WERI-Rb-1 (cell line): ENCODE measurements around the gene MGLL.

Experiments
- DNase-seq: peaks from one replicate; pipeline ENCODE4 v3.0.0-alpha.2; 2020
- H3K27ac ChIP-seq: fragments of 250-450 bp; sonication (Bioruptor Pico); 2 replicates; pipeline ENCODE4 v1.5.1; 2020; ENCODE audit warnings: mild to moderate bottlenecking, moderate library complexity
- H3K27me3 ChIP-seq: fragments of 250-450 bp; sonication (Bioruptor Pico); 2 replicates; pipeline ENCODE4 v1.5.1; 2021; ENCODE audit warnings: mild to moderate bottlenecking, low read depth, moderate library complexity; ENCODE audit not compliant: insufficient read depth, severe bottlenecking
- H3K36me3 ChIP-seq: fragments of 250-450 bp; sonication (Bioruptor Pico); 2 replicates; pipeline ENCODE4 v1.5.1; 2020; ENCODE audit warnings: mild to moderate bottlenecking, moderate library complexity
- H3K4me3 ChIP-seq: 2 replicates; pipeline ENCODE4 v1.5.1; 2011; ENCODE audit warnings: low read depth, mild to moderate bottlenecking, control low read depth, low read length
- H3K9me3 ChIP-seq: fragments of 250-450 bp; sonication (Bioruptor Pico); 2 replicates; pipeline ENCODE4 v1.5.1; 2021; ENCODE audit warnings: mild to moderate bottlenecking, moderate library complexity; ENCODE audit not compliant: severe bottlenecking
- TF ChIP-seq, protein P1 (sequence below): IDR thresholded peaks from 2 replicates; pipeline ENCODE4 v1.5.1; 2011; ENCODE audit warnings: low read depth, mild to moderate bottlenecking, control low read depth, inconsistent platforms, low read length

Gene MGLL

DNA sequence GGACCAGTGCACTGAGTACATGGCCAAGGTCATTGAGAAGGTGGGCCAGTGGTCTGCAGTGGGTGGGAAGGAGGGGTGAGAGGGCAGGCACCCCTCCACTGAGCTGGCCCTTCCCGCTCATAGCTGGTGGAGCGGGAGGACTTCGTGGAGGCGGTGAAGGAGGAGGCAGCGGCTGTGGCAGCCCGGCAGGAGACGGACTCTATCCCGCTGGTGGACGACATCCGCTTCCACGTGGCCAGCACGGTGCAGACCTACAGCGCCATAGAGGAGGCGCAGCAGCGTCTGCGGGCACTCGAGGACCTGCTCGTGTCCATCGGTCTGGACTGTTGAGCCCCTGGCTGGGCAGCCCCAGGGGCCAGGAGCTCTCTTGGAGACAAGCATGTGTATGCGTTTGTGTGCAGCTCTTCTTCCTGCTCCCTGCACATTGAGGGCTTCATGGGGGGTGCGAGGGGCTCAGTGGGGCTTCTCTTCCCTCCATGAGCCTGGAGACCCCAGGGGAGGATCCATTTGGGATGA lies 142.1 kb downstream of the MGLL start:
- Histone ChIP-seq H3K9me3 (no peaks in the 10 kb centered on the region), H3K4me3 (no peak overlapping the region), H3K36me3 (no peaks in the 10 kb centered on the region), H3K27me3 (no peaks in the 10 kb centered on the region), H3K27ac (no peak overlapping the region)
- peak; percentile 4 for DNase-seq
- TF ChIP-seq, protein P1, sequence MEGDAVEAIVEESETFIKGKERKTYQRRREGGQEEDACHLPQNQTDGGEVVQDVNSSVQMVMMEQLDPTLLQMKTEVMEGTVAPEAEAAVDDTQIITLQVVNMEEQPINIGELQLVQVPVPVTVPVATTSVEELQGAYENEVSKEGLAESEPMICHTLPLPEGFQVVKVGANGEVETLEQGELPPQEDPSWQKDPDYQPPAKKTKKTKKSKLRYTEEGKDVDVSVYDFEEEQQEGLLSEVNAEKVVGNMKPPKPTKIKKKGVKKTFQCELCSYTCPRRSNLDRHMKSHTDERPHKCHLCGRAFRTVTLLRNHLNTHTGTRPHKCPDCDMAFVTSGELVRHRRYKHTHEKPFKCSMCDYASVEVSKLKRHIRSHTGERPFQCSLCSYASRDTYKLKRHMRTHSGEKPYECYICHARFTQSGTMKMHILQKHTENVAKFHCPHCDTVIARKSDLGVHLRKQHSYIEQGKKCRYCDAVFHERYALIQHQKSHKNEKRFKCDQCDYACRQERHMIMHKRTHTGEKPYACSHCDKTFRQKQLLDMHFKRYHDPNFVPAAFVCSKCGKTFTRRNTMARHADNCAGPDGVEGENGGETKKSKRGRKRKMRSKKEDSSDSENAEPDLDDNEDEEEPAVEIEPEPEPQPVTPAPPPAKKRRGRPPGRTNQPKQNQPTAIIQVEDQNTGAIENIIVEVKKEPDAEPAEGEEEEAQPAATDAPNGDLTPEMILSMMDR, result no peak

DNA sequence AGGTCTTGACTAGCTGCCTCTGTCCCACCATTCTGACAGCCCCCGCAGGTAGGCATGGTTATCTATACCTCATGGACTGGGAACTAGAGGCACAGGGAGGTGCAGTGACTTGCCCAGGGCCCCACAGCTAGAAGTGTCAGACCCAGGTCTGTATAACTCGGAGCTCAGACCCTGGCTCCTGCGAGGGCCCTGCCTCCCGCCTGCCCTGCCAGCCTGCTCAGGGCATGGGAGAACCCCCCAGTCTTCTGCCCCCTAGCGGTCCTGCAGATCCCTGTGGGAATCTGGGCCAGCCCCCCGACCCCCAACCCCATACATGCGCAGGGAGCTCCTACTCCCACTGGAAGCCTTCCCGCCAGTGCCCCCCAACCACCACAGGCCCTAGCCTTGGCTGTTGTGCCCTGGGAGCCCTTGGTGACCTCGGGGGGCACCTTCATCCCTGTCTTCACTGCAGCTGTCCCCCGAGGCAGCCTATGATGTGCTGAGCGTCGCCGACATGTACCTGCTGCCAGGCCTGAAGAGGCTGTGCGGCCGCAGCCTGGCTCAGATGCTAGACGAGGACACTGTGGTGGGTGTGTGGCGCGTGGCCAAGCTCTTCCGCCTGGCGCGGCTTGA lies 142.7 kb downstream of the MGLL start:
- H3K36me3 ChIP-seq, result no peaks in the 10 kb centered on the region
- H3K27ac ChIP-seq, result no peak overlapping the region
- DNase-seq, result peak; percentile 7
- TF ChIP-seq, protein P1, result no peak
- H3K9me3 ChIP-seq, result no peaks in the 10 kb centered on the region
- no peaks in the 10 kb centered on the region for H3K27me3 ChIP-seq
- no peak overlapping the region for H3K4me3 ChIP-seq

DNA sequence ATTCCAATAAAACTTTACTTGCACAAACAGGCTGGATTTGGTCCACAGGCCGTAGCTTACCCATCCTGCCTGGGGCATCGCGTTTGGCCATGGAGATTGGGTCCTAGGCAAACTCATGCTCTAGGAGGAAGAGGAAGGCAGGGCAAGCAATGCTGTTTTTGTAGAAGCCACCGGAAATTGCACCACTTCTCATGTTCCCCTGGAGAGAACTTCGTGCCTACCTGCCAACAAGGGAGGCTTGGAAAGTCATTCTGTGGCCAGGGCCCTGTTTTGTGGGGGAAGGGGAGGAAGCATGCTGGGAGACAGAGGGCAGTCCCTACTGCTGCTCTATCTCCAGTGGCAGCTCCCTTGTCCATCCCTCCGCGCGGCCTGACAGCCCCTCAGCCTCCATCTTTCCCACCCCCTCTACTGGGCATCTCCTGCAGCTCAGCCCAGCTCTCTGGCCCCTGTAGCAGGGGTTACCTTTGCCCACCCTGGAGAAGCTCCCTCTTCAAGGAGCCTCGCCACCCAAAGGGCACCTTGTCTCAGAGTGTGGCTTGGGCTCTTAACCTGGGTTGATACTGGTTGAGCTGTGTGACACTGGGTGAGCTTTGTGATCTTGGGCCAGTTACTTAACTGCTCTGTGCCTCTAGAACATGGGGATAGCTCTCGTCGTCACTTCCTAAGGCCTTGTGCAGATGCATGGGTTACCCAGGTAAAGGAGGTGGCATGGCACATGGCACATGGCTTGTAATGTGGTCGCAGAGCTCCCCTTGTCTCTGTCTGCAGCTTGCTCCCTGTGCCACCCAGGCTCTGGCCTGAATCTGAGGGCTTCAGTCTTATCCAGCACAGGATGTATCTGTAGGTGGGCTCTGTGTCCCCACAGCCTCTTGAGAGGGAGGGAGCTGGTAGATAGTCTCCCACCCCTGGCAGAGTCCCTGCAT lies 143.4 kb downstream of the MGLL start:
- Histone ChIP-seq H3K4me3 (no peak overlapping the region), H3K27me3 (no peaks in the 10 kb centered on the region), H3K36me3 (no peaks in the 10 kb centered on the region), H3K9me3 (no peaks in the 10 kb centered on the region), H3K27ac (no peak overlapping the region)
- peak; percentile 6 for DNase-seq
- TF ChIP-seq, protein P1, result no peak

DNA sequence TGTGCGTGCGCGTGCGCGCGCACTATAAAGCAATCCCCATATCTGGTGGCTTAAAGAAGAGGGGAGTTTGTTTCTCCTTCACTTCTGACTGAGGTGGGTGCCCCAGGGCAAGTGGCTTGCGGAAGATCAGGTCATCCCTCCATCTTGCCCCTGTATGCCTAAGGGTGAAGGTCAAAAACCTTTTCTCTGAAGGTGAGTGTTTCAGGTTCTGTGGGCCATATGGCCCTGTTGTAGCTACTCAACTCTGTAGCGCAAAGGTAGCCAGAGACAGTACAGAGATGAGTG lies 144.1 kb downstream of the MGLL start:
- no peaks in the 10 kb centered on the region for H3K36me3 ChIP-seq
- TF ChIP-seq, protein P1, result no peak
- no peak overlapping the region for H3K4me3 ChIP-seq
- no peak overlapping the region for H3K27ac ChIP-seq
- H3K9me3 ChIP-seq, result no peaks in the 10 kb centered on the region
- DNase-seq, result no peak
- no peaks in the 10 kb centered on the region for H3K27me3 ChIP-seq

DNA sequence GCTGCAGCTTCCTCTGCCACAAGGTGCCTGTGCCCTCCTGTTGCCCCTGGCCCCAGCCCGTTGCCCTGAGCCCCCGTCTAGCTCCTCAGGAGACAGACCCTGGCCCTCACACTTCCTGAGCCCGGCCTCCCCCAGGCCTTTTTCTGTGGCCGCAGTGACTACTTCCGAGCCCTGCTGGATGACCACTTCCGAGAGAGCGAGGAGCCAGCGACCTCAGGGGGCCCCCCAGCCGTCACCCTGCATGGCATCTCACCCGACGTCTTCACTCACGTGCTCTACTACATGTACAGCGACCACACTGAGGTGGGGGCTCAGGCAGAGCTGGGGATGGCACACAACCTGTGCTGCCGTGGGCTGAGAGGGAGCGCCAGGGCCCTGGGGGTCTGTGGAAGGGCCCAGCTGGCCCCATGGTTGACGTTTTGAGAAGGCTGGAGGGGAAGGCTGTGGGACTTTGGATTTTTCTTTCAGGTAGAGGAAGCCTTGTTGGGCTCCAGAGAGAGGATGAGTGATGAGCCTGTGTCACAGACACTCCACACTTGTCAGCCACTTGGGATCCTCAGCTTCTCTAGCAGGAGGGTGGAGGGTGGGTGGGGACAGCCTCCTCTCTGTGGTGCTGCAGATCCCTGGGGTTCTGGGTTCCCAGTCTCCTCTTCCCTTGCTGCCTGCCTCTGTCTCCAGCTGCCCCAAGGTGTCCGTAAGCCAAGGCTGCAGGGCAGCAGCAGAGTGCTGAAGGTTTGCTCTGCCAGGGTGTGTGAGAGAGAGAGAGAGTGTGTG lies 144.6 kb downstream of the MGLL start:
- no peak overlapping the region for H3K27ac ChIP-seq
- no peaks in the 10 kb centered on the region for H3K27me3 ChIP-seq
- H3K4me3 ChIP-seq, result no peak overlapping the region
- DNase-seq, result peak; percentile 3
- no peaks in the 10 kb centered on the region for H3K9me3 ChIP-seq
- H3K36me3 ChIP-seq, result no peaks in the 10 kb centered on the region
- TF ChIP-seq, protein P1, result no peak
